ENCODE results near the gene BANP.
"Not testable (repeated sequence)": the region's sequence is repeated elsewhere in the genome, so short reads cannot be mapped to it uniquely, and the experiment has no call there.

Gene BANP

GRCh38 chr16:87926246-87927194, 24.7 kb upstream of the BANP start:
- DNase-seq: no peak

GRCh38 chr16:87927195-87927562, 24.1 kb upstream of the BANP start:
- no peak for DNase-seq

- DNase-seq: no peak
Observed at GRCh38 chr16:87929986-87930385, 21.2 kb upstream of the BANP start.

- DNase-seq: no peak
Observed at GRCh38 chr16:87930456-87930855, 20.8 kb upstream of the BANP start.

GRCh38 chr16:87931504-87931903, 19.7 kb upstream of the BANP start:
- no peak for DNase-seq

GRCh38 chr16:87932475-87933139, 18.6 kb upstream of the BANP start:
- not testable (repeated sequence) for DNase-seq

- DNase-seq: no peak
Observed at GRCh38 chr16:87933140-87933495, 18.1 kb upstream of the BANP start.

- not testable (repeated sequence) for DNase-seq
Observed at GRCh38 chr16:87934752-87935425, 16.3 kb upstream of the BANP start.

- DNase-seq: not testable (repeated sequence)
Observed at GRCh38 chr16:87936016-87936374, 15.2 kb upstream of the BANP start.

GRCh38 chr16:87936375-87937230, 14.6 kb upstream of the BANP start, which contains the start of gene CA5A:
Gene CA5A (minus strand): TSS chr16:87936529. CDS start chr16:87936450, 79 bp downstream.
- no peak for DNase-seq

- not testable (repeated sequence) for DNase-seq
Observed at GRCh38 chr16:87937231-87937542, 14.0 kb upstream of the BANP start.

GRCh38 chr16:87938412-87938949, 12.8 kb upstream of the BANP start:
- DNase-seq: no peak

- no peak for DNase-seq
Observed at GRCh38 chr16:87939562-87940423, 11.4 kb upstream of the BANP start.

- DNase-seq: no peak
Observed at GRCh38 chr16:87942680-87943079, 8.6 kb upstream of the BANP start.

GRCh38 chr16:87945351-87946042, 5.7 kb upstream of the BANP start:
- no peak for DNase-seq

GRCh38 chr16:87946596-87947347, 4.5 kb upstream of the BANP start:
- DNase-seq: no peak

- DNase-seq: no peak
Observed at GRCh38 chr16:87947356-87948118, 3.7 kb upstream of the BANP start.

GRCh38 chr16:87948119-87948545, 3.1 kb upstream of the BANP start:
- DNase-seq: no peak

- no peak for DNase-seq
Observed at GRCh38 chr16:87948735-87949070, 2.5 kb upstream of the BANP start.
